Activated CD8-positive, alpha-beta T cell treated with anti-CD3 and anti-CD28 coated beads for 36 hours (primary cell): ENCODE results near the gene RAB31. TPM values are rescaled to one million over a fixed set of nuclear protein-coding genes. Genes with fewer than 3 reads are reported as not detected.

Experiments used
- ATAC-seq: fragments of 200-7000 bp; cut with Tn5 transposase; one replicate; pipeline ENCODE4 v1.10.0; 2021; ENCODE audit warnings: mild to moderate bottlenecking, moderate library complexity
- CTCF ChIA-PET: fragments of 350-600 bp; sonication (Branson Sonifier 250); formaldehyde crosslinking; loops from one replicate; lab custom pipeline; 2021; ENCODE audit warnings: antibody characterized with exemption; lab: Charles Lee
- POLR2A ChIA-PET: fragments of 350-600 bp; sonication (Branson Sonifier 250); formaldehyde crosslinking; loops from one replicate; lab custom pipeline; 2021; ENCODE audit warnings: antibody characterized with exemption; lab: Charles Lee
- DNase-seq: peaks from one replicate; pipeline ENCODE4 v3.0.0-alpha.2; 2020
- H3K27ac Mint-ChIP-seq: one replicate; pipeline ENCODE4 v1.8.0; 2021; ENCODE audit warnings: mild to moderate bottlenecking, mixed read lengths
- H3K27me3 Mint-ChIP-seq: one replicate; pipeline ENCODE4 v1.8.0; 2021; ENCODE audit warnings: mixed read lengths
- H3K36me3 Mint-ChIP-seq: one replicate; pipeline ENCODE4 v1.8.0; 2021; ENCODE audit warnings: low read depth, mixed read lengths
- H3K4me1 Mint-ChIP-seq: one replicate; pipeline ENCODE4 v1.8.0; 2021; ENCODE audit warnings: low read depth, mixed read lengths
- H3K4me3 Mint-ChIP-seq: one replicate; pipeline ENCODE4 v1.8.0; 2021; ENCODE audit warnings: mild to moderate bottlenecking, moderate library complexity, mixed read lengths
- H3K9me3 Mint-ChIP-seq: one replicate; pipeline ENCODE4 v1.8.0; 2021; ENCODE audit warnings: mixed read lengths
- intact Hi-C: fragments of 100-400 bp; cut with micrococcal nuclease; formaldehyde crosslinking; loops from one replicate; pipeline ENCODE4 v1.10.0; 2022
- total RNA-seq, 2 experiments: library from RNA; stranded (reverse); gene quantifications; one replicate each; pipeline ENCODE4 v1.2.3, GENCODE V29; 2021
- TF ChIP-seq, protein P1 (sequence below): fragments of 200-600 bp; IDR thresholded peaks from one replicate; pipeline ENCODE4 v1.8.0; 2022; ENCODE audit warnings: antibody characterized with exemption, mild to moderate bottlenecking

RAB31 gene
- total RNA-seq, 2 experiments from 2014 or later, result 0.45 to 0.76 TPM

DNA sequence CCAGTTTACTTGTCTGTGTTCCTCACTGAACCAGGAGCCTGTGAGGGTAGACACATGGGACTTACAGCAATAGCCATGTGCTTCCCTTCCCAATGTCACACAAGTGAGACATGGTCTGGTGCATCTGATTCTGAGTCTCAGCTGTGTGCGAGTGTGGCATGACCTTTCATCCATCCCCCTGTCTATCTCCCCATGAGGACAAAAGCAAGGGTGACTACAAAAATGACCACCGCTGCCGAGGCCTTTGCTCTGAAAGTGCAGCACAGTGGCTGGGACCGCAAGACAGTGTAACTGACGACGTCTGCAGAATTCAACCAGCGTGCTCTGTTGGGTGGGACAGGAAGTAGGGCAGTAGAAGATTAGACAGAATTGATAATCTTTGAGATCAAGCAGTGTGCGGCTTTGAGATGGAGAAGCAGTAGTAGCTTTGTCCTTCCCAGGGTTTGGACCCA, 50.5 kb downstream of the RAB31 start:
- Mint-ChIP-seq H3K9me3 (no peaks in the 10 kb centered on the region), H3K27ac (no peak overlapping the region), H3K27me3 (peaks cover 3% of the 10 kb centered on the region), H3K4me3 (no peak overlapping the region), H3K4me1 (no peaks in the 10 kb centered on the region), H3K36me3 (no peaks in the 10 kb centered on the region)
- ATAC-seq, result no peak
- POLR2A ChIA-PET, result no interaction called here
- CTCF ChIA-PET, result no interaction called here
- no peak for DNase-seq
- intact Hi-C loops, result no loop called here
- TF ChIP-seq, protein P1, sequence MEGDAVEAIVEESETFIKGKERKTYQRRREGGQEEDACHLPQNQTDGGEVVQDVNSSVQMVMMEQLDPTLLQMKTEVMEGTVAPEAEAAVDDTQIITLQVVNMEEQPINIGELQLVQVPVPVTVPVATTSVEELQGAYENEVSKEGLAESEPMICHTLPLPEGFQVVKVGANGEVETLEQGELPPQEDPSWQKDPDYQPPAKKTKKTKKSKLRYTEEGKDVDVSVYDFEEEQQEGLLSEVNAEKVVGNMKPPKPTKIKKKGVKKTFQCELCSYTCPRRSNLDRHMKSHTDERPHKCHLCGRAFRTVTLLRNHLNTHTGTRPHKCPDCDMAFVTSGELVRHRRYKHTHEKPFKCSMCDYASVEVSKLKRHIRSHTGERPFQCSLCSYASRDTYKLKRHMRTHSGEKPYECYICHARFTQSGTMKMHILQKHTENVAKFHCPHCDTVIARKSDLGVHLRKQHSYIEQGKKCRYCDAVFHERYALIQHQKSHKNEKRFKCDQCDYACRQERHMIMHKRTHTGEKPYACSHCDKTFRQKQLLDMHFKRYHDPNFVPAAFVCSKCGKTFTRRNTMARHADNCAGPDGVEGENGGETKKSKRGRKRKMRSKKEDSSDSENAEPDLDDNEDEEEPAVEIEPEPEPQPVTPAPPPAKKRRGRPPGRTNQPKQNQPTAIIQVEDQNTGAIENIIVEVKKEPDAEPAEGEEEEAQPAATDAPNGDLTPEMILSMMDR, result no peak

DNA sequence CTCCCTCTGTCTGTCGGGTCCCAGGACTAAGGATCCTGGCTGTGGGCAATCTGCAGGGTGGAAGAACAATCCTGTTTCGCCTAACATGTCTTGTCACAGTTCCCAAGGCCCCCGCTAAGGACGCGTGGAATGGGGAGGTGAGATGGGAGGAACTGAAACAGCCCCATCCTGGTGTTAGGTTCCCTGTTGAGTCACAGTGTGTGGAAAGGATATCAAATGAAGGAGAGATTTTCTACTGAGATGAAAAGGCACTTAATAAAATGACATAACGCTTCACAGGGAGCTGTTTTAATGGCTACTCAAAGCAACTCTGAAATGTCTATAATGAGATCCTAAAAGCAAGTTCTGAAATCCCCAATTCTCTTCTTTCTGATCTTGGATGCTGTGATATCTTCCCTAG, 52.5 kb downstream of the RAB31 start:
- no peaks in the 10 kb centered on the region for H3K36me3 Mint-ChIP-seq
- H3K4me1 Mint-ChIP-seq, result no peaks in the 10 kb centered on the region
- H3K4me3 Mint-ChIP-seq, result no peak overlapping the region
- H3K27ac Mint-ChIP-seq, result no peak overlapping the region
- intact Hi-C loops, result no loop called here
- ATAC-seq (no peak), DNase-seq (no peak)
- H3K27me3 Mint-ChIP-seq, result peaks cover 3% of the 10 kb centered on the region
- POLR2A ChIA-PET, result no interaction called here
- TF ChIP-seq, protein P1, result no peak
- CTCF ChIA-PET, result interaction anchor here (1.0 kb wide), 1 partner anchor 10 kb away, joined by 4 read pairs; no protein-coding TSS in a partner anchor
- no peaks in the 10 kb centered on the region for H3K9me3 Mint-ChIP-seq

DNA sequence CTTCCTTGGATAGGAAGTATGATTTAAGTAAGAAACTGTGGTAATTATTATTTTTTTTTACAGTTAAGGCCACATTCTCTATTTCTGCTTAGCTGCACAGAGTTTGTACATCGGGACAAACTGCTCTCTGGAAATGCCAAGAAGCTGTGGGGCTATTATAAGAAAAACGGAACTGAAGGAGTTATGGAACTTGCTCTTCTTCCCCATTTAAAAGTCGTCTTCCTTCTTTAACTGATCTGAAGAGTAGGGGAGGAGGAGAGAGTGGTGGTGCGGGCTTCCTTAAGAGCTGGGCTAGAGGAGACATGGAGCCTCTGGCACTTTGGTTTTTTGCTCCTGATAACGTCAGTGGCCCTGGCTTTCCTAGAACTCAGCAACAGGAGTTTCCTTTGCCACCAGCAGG, 54.4 kb downstream of the RAB31 start:
- ATAC-seq (no peak), DNase-seq (no peak)
- intact Hi-C loops, result no loop called here
- no peaks in the 10 kb centered on the region for H3K4me1 Mint-ChIP-seq
- TF ChIP-seq, protein P1, result no peak
- POLR2A ChIA-PET, result no interaction called here
- H3K9me3 Mint-ChIP-seq, result no peaks in the 10 kb centered on the region
- CTCF ChIA-PET, result interaction anchor here (1.1 to 1.4 kb wide), 3 partner anchors 10 to 138 kb away, joined by 3 to 4 read pairs (median 3); no protein-coding TSS in a partner anchor
- H3K4me3 Mint-ChIP-seq, result no peak overlapping the region
- no peak overlapping the region for H3K27ac Mint-ChIP-seq
- H3K27me3 Mint-ChIP-seq, result peaks cover 3% of the 10 kb centered on the region
- no peaks in the 10 kb centered on the region for H3K36me3 Mint-ChIP-seq

DNA sequence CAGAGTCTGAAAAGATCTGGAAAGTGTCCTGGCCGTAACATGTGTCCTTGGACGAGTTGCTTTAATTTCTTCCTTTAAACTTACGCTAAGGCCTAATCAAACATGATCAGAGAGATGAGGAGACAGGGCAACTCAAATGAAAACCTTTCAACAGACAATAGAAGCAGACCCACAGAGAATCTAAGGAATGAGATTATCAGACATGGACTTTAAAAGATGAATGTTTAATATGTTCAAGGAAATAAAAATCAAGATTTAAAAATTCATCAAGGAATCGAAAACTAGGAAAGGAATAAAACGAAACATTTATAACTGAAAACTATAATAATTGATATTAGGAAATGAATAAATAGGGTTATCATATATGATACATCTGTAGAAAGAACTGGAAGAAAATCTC, 55.1 kb downstream of the RAB31 start:
- CTCF ChIA-PET, result interaction anchor here (1.1 to 1.4 kb wide), 2 partner anchors 29 to 138 kb away, joined by 3 read pairs; no protein-coding TSS in a partner anchor
- no peak for DNase-seq
- H3K9me3 Mint-ChIP-seq, result no peaks in the 10 kb centered on the region
- H3K36me3 Mint-ChIP-seq, result no peaks in the 10 kb centered on the region
- POLR2A ChIA-PET, result no interaction called here
- TF ChIP-seq, protein P1, result no peak
- intact Hi-C loops, result no loop called here
- no peak overlapping the region for H3K27ac Mint-ChIP-seq
- H3K27me3 Mint-ChIP-seq, result peaks cover 5% of the 10 kb centered on the region
- H3K4me1 Mint-ChIP-seq, result no peaks in the 10 kb centered on the region
- no peak overlapping the region for H3K4me3 Mint-ChIP-seq
- no peak for ATAC-seq

DNA sequence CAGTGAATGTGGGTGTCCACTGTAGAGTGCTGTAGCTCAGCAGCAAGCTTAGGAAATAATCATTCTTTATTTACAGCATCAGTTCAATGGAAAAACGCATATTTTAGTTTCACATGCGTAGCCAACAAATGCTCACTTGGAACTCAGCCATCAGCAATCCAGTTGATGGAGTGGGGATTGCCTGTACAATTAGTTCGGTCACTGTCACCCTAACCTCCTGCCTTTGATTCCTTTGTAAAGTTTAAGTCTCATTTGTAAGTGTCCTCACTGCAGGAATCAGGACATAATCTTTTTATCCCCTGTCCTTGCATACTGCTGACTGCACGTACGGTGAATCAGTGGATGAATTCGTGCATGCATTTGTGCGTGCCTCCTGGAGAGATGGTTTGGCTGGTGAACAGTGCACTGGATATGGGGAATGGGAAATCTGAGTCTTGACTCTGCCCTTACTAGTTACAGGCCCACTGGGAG, 55.9 kb downstream of the RAB31 start:
- intact Hi-C loops, result no loop called here
- Mint-ChIP-seq H3K36me3 (no peaks in the 10 kb centered on the region), H3K4me3 (no peak overlapping the region), H3K9me3 (no peaks in the 10 kb centered on the region), H3K27ac (no peak overlapping the region), H3K4me1 (no peaks in the 10 kb centered on the region), H3K27me3 (peaks cover 2% of the 10 kb centered on the region)
- ATAC-seq (no peak), DNase-seq (no peak)
- TF ChIP-seq, protein P1, result no peak
- CTCF ChIA-PET, result interaction anchor here (1.1 to 1.4 kb wide), 2 partner anchors 137 to 247 kb away, joined by 3 read pairs; no protein-coding TSS in a partner anchor
- POLR2A ChIA-PET, result no interaction called here
